GM18951 (cell line): ENCODE measurements around the gene PSMG1.

Experiments
- POLR2A ChIP-seq: IDR thresholded peaks from 4 replicates; pipeline ENCODE4 v1.6.1; 2011; ENCODE audit warnings: mild to moderate bottlenecking; ENCODE audit not compliant: insufficient read length, insufficient read depth; ENCODE audit errors: extremely low read depth
- in situ Hi-C: fragments of 300-500 bp; cut with MboI; formaldehyde crosslinking; loops from one replicate; pipeline ENCODE4 v1.12.0; 2022; ENCODE audit warnings: low sequenced_read_pairs, mixed read lengths, inconsistent platforms; ENCODE audit not compliant: unreplicated experiment

Gene PSMG1

DNA sequence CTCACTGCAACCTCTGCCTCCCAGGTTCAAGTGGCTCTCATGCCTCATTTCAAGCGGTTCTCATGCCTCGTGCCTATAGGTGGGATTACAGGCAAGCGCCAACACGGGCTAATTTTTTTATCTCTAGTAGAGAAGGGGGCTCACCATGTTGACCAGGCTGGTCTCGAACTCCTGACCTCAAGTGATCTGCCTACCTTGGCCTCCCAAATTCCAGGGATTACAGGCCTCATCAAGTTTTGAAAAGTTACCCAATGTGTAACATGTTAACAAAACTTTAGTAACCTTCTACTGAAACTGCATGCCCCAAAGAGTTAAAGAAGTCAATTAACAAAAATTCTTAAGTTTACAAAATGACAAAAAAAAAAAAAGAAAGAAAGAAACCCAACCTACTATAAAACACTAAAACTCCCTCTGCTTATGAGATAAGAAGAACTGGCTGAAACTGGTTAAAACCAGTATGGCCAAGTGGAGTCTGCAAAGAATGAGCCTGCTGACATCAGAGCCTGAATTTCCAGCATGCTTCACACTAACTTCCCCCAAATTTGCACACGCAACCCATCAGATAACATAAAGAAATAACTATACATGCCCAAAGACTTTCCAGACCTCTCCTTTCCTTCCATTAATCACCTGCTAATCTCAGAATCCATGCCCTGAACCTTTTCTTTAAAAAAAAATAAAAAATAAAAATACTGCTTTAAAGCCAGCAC lies 25.5 kb upstream of the PSMG1 start:
- TF ChIP-seq POLR2A: no peak
- in situ Hi-C loops: no loop called here

DNA sequence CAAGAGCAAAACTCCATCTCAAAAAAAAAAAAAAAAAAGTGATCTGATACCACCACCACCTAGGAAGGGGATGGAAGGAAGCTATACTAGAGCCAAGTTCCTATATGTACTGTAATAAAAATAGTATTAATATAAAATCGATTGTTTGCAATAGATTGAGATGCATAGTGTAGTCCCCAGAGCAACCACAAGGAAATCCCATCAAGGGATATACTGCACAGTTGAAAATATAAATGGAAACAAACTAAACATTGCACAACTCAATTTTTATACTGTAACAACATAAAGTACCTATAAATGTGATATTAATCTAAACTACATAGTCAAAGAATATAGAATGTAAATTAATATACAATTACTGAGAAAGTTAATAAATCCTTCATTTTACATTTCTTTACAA lies 20.9 kb upstream of the PSMG1 start:
- TF ChIP-seq POLR2A: no peak
- in situ Hi-C loops: no loop called here

DNA sequence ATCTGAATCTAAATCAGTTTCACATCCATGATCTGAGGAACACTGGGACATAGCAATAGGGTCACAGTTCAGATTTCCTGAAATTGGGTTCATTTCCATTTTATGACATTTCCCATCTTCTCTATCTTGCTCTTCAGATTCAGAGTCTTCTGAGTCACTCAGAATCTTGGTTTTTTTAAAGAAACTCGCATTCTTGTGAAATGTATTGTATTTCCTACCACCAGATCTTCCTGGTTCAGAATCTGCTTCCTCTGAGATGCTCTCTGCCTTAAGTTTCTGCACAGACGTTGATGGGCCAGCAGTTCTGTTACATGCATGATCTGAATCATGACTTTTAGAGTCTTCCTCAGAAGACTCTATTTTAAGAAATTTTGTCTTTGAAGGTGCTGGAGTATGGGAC lies 15.5 kb upstream of the PSMG1 start:
- no peak for TF ChIP-seq POLR2A
- in situ Hi-C loops: no loop called here

DNA sequence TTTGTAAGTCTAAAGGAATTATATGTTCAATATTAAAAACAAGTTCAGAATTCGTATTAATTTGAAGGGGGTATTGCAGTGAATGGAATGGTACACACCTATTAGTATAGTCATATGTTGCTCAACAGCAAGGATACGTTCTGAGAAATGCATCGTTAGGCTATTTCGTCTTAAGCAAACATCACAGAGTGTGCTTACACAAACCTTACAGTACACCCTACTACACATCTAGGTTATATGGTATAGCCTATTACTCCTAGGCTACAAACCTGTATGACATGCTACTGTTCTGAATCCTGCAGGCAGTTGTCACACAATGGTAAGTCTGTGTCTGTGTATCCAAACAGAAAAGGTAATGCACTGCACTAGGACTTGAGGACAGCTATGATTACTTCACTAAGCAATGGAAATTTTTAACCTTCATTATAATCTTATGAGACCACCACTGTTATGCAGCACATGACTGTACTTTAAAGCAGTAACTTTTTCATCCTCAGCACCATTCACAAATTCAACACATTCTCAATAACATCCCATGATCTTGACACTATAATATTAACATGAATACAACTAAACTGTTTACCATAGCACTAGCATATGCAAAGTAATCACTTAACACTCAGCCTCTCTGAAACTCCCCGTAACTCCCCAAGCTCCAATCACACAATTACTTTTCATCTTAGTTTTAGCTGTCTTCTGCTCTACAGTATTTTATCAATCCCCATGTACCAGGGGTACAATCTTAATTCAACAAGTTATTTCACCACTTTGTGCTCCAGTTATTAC lies 14.4 kb upstream of the PSMG1 start:
- in situ Hi-C loops: no loop called here
- no peak for TF ChIP-seq POLR2A

- no peak for TF ChIP-seq POLR2A
- in situ Hi-C loops: no loop called here
These were observed 13.6 kb upstream of the PSMG1 start for GRCh38 chr21:39196838-39197237.

DNA sequence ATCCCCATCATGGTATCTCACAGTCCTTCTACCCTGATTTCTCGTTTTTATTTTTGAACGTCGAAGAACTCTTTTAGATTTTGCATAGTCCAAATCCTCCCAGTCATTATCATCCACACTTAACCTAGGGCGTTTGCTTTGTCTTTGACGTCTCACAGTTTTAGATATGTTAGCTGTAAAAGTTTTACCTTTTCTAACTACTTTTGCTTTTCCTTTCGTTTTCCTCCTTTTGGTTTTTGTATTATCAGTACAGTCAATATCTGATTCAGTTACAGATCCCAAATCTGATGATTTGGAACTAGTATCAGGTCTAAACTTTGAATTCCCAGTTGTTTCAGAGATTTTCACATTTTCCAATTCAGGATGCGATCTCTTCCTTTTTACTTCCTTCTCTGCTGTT lies 13.1 kb upstream of the PSMG1 start:
- in situ Hi-C loops: no loop called here
- no peak for TF ChIP-seq POLR2A

DNA sequence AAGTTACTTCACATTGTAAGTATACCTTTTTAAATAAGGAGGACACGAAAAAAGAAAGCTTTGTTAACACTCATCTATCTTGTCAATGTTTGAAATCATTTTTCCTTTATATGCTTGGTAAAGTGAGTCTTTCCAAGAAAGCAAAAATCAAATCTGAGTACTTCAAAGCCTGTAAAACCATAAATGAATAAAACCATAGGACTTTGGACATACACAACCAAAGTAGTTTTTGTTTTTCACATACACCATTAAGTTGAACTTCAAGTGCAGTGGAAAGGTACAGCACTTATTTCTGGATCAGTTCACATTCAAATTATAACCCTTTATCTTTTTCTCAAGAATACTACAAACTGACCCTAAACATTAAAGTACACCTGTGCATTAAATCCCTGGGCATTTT lies 10.1 kb upstream of the PSMG1 start:
- TF ChIP-seq POLR2A: no peak
- in situ Hi-C loops: no loop called here

DNA sequence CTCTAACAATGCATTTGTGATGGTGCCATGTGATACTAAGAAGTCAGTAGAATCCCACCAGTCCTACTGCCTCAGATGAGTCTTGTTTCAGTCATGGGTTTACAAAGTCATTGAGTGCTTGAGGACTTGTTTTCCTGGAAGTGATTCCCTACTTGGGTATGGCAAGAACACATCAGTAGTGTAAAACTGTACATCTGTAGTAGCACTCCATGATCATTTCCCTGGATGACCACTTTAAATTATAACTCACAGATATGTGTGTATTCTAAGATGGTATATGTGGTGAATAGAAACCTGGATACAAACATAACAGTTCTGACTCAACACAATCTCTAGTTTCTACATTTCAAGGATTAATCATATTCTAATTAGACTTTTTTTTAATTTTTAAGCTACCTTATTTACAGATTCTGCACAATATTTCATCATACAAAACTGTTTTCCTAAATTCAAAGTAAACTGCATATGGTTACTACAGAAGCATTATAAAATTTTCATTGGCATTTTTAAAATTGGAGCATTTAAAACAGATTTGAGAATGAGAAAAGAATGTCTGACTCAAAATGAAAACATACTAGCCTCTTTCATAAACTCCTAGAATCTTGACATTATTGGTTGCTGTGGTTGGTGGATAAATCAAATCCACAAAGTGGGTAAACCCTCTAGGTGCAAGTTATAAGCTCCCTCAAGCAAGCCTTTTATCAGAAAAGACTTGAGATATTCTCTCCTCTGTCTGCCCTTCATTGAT lies 6.8 kb upstream of the PSMG1 start:
- in situ Hi-C loops: no loop called here
- TF ChIP-seq POLR2A: no peak

GRCh38 chr21:39188521-39189139 lies 5.4 kb upstream of the PSMG1 start:
- TF ChIP-seq POLR2A: no peak
- in situ Hi-C loops: no loop called here

DNA sequence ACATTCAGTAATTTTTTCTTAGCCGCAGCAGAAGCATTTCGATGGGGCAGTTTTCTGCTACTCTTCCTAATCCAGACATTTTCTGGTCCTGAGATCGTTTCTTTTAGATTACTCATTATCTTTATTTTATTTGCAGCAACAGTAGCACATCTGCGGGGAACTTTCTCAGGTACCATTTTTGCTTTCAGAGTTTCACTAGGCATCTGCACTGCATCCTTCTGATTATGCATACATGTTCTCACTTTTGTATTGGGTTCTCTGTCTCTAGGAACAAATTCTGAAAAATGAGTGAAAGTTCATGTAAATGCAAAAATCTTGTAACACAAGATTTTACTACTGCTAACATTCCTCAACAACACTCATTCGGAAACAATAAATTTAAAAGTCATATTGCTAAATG lies 3.9 kb upstream of the PSMG1 start:
- in situ Hi-C loops: no loop called here
- TF ChIP-seq POLR2A: no peak

DNA sequence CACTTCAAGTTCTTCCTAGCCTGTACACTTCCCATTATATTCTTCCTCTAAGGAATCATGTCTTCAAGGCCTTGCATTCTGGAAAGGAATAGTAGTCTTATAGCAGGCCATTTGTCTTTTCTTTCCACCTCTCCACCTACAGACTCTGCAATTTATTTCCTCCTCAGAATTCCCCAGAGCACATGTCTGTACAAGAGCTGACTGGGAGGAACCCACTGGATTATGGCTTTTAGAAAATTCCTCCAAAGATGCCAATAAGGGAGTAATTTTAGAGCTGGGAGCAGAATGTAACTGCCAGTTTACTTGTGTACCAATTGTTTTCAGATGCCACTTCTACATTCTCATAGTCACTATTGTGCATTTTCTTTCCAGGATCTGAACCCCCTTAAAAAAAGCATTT lies 3.4 kb upstream of the PSMG1 start:
- in situ Hi-C loops: no loop called here
- no peak for TF ChIP-seq POLR2A

GRCh38 chr21:39185157-39185556 lies 1.9 kb upstream of the PSMG1 start:
- in situ Hi-C loops: no loop called here
- no peak for TF ChIP-seq POLR2A
